GM19351 (cell line): ENCODE measurements around the gene STOX1.
A peak's percentile ranks its signal among the peaks of the same experiment; 100 is the strongest.
"Not testable (repeated sequence)": the region's sequence is repeated elsewhere in the genome, so short reads cannot be mapped to it uniquely, and the experiment has no call there.

Experiments used
- ATAC-seq: cut with Tn5 transposase; IDR thresholded peaks from one replicate; pipeline ENCODE4 v1.9.1; 2021; ENCODE audit warnings: mild to moderate bottlenecking, moderate library complexity; ENCODE audit not compliant: unreplicated experiment

The STOX1 gene, protein sequence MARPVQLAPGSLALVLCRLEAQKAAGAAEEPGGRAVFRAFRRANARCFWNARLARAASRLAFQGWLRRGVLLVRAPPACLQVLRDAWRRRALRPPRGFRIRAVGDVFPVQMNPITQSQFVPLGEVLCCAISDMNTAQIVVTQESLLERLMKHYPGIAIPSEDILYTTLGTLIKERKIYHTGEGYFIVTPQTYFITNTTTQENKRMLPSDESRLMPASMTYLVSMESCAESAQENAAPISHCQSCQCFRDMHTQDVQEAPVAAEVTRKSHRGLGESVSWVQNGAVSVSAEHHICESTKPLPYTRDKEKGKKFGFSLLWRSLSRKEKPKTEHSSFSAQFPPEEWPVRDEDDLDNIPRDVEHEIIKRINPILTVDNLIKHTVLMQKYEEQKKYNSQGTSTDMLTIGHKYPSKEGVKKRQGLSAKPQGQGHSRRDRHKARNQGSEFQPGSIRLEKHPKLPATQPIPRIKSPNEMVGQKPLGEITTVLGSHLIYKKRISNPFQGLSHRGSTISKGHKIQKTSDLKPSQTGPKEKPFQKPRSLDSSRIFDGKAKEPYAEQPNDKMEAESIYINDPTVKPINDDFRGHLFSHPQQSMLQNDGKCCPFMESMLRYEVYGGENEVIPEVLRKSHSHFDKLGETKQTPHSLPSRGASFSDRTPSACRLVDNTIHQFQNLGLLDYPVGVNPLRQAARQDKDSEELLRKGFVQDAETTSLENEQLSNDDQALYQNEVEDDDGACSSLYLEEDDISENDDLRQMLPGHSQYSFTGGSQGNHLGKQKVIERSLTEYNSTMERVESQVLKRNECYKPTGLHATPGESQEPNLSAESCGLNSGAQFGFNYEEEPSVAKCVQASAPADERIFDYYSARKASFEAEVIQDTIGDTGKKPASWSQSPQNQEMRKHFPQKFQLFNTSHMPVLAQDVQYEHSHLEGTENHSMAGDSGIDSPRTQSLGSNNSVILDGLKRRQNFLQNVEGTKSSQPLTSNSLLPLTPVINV

DNA sequence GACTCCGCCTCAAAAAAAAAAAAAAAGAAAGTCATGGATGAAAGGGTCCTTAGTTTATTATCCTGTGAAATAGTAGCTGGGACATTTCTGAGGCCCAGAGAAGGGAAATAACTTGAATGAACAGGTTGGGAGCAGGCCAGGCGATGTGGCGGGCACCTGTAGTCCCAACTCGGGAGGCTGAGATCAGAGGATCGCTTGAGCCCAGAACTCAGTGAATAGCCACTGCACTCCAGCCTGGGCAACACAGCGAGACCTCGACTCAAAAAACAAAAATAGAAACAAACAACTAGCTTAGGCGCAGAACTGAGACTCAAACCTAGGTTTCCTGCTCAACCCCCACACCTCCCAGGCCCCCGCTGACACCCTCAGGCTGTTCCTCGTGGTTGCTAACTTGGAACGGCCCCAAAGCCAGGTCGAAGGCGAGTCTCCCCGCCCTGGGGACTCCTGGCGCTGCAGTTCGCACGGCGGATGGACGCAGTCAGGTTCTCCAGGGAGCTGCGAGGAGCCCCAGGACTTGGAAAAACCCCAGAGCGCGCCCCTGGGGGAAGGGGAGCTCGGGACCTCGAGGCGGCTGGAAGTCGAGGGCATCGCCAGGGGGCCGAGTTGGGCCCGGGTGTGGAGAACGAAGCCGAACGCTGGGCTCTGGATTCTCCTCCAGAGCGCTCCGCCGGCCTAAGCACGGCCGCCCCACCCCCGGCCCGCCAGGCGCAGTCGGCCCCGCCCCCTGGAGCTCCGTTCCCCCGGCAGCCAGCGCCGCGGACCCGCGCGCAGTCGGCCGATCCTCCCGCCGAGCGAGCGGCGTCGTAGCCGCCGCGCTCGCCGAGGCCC is at the start of gene STOX1:
STOX1 (plus strand) TSS at position 768 of the 828 bp plus-strand sequence. CDS start 93 bp downstream, outside the sequence.
- ATAC-seq = peak; percentile 74

DNA sequence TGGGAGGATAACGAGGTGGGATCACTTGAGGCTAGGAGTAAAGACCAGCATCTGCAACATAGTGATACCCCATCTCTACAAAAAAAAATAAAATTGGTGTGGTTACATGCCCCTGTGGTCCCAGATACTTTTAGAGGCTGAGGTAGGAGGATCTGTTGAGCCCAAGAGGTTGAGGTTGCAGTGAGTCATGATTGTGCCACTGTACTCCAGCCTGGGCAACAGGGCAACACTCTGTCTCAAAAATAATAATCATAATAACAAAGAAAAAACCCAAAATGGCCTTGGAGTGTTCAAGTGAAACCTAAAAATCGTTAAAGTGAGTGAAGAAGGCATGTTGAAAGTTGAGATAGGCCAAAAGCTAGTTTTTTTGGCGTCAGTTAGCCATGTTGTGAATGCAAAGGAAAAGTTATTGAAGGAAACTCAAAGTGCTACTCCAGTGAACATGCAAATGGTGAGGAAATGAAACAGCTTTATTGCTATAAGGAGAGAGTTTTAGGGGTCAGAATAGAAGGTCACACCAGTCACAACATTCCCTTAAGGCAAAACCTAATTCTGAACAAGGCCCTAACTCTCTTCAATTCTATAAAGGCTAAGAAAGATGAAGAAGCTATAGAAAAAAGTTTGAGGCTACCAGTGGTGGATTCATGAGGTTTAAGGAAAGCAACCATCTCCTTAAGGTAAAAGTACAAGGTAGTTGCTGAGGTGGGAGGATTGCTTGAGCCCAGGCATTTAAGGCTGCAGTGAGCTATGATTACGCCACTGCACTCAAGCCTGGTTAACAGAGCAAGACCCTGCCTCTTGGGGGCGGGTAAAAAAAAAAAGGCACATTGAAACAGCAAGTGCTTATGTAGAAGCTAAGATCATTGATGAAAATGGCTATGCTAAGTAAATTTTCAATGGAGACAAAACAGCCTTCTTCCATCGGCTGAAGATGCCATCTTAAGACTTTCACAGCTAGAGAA is 45.4 kb upstream of the STOX1 start:
- no peak for ATAC-seq

DNA sequence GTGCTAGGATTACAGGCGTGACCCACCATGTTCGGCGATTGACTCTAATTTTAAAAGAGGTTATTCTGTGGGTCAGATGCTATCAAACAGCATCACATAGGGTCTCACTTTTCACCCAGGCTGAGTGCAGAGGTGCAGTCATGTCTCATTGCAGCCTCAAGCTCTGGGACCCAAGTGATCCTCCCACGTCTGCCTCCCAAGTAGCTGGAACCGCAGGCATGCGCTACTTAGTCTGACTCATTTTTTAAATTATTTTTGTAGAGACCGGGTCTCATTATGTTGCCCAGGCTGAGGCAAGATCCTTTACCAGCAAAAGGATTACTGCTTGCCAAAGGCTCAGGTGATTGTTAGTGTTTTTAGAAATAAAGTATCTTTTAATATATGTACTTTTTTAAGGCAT is 42.9 kb upstream of the STOX1 start:
- ATAC-seq = no peak

DNA sequence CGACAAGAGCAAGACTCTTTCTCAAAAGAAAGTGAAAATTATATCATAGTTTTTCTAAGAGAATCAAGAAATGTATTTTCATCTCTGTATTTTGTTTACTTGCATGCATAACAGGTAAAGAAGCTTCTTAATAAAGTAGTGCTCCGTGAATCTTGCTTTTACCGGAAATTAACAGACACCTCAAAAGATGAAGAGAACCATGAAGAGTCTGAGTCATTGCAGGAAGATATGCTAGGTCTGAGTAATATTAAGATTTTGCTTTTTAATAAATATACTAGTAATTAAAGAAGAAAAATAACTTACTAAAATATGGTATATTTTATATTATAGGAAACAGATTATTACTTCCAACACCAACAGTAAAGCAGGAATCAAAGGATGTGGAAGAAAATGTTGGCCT is 39.5 kb upstream of the STOX1 start:
- ATAC-seq = no peak

DNA sequence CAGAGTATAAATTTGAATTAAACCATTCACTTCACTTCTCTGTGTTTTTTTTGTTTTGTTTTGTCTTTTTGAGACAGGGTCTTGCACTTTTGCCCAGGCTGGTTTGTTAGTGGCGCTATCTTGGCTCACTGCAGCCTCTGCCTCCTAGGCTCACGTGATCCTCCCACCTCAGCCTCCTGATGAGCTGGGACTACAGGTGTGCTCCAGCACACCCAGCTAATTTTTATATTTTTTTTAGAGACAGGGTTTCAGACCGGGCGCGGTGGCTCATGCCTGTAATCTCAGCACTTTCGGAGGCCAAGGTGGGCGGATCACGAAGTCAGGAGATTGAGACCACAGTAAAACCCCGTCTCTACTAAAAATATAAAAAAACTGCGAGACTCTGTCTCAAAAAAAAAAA is 36.9 kb upstream of the STOX1 start:
- ATAC-seq = no peak

DNA sequence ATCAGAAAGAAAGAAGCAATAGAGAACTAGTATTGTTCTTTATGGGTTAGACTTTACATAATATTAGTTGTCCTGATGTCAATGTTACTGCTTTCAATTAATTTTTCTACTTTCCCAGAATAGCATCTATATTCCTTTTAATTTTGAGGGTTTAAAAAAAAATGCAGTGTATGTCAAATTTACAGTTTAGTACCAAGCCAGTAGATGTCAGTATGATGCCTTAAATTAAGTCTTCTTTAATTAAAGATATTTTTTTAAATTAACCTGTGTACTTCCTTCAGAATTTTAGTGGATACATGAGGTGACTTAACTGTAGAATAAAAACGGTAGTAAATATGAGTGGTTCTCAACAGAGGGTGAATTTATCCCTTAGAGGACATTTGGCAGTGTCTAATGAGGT is 35.2 kb upstream of the STOX1 start:
- no peak for ATAC-seq

DNA sequence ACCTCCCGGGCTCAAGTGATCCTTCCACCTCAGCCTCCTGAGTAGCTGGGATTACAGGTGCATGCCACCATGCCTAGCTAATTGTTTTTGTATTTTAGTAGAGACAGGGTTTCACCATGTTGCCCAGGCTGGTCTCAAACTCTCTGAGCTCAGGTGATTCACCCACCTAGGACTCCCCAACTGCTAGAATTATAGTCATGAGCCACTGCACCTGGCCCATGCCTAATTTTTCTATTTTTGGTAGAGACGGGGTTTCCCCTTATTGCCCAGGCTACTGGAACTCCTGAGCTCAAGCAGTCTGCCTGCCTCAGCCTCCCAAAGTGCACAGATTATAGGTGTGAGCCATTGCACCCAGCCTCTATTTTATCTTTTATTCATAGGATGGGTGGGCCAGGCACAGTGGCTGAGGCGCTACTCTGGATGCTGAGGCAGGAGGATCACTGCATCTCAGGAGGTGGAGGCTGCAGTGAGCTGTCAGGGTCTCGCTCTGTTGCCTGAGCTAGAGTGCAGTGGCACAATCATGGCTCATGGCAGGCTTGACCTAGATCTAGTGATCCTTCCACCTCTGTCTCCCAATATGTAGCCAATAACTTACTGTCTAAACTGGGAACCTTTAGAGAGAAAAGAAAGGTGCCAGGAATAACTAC is 31.3 kb upstream of the STOX1 start:
- no peak for ATAC-seq

DNA sequence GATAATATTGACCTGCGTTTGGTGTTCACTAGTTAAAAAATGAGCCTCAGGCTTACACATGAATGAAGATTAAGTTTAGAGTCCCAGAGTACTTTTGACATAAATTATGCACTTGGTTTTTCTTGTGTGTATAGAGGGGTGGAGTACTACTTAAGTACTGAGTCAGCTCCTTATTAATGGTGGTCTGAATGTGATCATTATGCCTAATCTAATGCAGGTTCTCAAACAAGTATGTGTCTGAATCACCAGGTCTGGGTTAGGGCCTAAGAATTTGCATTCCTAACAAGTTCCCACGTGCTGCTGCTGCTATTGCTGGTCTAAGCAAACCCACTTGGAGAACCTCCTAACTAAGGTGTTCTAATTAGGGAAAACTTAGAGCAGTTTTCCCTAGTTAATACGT is 30.7 kb upstream of the STOX1 start:
- no peak for ATAC-seq

DNA sequence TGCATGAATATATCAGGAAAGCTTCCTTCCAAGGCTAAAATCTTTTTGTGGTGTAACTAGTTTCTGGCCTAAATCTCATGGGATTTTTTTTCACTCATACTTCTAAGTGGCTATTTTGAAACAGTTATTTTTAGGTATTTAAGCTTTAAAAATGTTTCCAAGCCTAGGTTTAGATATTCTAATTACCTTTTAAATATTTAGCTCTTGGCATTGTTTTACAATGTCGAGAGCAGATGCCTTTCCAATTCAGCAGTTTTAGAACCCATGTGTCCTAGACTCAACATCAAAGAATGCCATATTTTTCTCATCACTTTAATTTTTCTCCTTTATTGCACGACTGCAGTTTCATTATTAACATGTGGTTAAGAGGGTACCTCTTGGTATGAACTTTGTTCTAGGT is 27.1 kb upstream of the STOX1 start:
- ATAC-seq = no peak

DNA sequence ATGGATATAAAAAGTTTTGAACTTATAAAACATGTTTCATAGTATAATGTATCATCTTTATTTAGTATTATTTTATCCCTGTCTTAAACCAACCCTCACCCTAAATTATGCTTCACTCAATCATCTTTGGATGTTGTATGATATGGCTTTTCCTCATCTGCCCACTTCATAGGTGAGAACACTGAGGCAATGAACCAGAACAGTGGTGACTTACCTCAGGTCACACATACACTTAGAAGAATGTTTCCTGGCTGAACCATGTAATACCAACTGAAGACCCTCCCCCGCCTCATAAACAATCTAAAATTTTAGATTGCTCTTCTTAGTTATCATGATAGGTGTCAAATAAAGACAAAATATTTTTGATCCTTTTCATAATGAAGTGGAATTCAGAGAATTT is 22.6 kb upstream of the STOX1 start:
- ATAC-seq = no peak

DNA sequence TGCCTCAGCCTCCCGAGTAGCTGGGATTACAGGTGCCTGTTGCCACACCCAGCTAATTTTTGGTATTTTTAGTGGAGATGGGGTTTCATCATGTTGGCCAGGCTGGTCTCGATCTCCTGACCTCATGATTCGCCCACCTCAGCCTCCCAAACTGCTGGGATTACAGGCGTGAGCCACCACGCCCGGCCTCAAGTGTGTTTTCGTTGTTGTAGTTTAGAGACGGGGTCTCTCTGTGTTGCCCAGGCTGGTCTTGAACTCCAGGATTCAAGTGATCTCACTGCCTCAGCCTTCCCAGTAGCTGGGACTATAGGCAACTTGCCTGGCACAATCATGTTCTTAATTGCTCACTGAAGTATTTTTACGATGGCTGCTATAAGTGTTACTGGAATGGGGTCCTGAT is 16.5 kb upstream of the STOX1 start:
- not testable (repeated sequence) for ATAC-seq

DNA sequence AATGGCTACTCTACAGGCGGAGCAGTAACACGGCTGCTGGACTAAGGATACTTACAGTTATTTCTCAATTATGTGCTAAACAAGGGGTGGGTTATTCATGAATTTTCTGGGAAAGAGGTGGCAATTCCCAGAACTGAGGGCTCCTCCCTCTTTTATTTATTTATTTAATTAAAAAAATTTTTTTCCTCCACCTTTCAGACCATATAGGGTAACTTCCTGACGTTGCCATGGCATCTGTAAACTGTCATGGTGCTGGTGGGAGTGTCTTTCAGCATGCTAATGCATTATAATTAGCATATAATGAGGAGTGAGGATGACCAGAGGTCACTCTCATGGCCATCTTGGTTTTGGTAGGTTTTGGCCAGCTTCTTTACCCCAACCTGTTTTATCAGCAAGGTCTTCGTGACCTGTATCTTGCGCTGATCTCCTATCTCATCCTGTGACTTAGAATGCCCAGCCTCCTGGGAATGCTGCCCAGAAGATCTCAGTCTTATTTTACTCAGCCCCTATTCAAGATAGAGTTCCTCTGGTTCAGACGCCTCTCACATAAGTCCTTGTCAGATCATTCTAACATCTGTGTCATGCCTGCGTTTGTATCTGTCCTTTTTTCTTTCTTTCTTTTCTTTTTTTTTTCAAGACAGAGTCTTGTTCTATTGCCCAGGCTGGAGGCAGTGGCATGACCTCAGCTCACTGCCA is 15.9 kb upstream of the STOX1 start:
- ATAC-seq = no peak

DNA sequence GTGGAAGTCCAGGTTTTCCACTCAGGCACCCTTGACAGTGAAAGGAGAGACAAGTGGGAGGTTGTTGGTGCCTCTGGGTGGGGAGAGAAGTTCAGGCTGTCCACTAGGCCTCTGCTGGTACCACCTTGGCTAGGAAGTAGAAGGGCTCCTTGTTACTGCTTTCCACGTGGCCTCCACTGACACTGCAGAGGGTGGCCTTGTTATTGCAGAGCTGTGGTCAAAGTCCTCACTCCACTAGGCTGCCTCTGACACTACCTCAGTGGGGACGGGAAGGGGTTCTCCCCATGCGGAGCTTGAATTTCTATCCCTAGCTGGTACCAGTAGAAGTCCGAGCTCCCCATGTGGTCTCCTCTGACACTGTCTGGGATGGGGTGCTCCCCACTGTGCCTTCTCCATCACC is 14.9 kb upstream of the STOX1 start:
- ATAC-seq = no peak

DNA sequence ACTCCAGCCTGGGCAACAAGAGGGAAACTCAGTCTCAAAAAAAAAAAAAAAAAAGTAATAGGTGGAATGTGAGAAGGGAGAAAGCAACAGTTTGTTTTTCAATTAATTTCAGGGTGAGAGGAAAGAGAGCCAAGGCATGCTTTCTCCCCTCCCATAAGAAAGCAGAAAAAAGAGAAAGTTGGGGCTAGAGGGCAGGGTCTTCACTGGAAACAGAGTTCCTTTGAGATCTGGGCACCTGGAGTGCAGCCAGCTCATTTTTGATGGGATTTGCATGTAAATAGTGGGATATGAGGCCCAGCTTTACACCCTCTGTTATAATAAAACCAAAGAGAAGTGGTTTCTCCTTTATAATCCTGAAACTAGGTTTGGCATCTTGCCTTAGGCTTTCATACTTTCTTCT is 13.8 kb upstream of the STOX1 start:
- no peak for ATAC-seq

DNA sequence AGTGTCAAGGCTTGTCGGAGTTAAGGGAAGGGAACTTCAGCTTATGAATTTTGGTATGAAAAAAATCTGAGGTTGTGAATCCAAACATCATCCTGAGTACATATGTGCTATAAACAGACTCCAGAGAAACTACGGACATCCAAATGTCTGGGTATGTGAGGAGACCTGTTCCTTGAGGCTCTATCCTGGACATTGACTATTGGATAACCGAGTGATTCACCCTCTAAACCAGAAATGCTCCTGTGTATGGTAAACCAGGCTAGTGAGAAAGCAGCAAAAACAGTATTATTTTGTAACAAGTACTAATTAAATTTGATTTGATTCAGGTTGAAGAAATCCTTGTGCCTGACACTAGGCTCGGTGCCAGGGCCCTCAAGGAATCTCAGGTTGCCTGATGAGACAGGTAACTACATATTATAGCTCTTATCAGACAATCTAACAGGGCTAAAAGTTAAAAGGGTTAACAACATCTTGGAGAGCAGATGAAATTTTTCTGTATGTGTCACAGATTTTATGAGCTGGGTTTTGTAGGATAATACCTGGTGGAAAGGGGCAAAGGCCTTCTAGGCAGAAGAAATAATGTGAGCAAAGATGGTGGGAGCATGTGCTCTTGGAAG is 10.4 kb upstream of the STOX1 start:
- ATAC-seq = no peak

DNA sequence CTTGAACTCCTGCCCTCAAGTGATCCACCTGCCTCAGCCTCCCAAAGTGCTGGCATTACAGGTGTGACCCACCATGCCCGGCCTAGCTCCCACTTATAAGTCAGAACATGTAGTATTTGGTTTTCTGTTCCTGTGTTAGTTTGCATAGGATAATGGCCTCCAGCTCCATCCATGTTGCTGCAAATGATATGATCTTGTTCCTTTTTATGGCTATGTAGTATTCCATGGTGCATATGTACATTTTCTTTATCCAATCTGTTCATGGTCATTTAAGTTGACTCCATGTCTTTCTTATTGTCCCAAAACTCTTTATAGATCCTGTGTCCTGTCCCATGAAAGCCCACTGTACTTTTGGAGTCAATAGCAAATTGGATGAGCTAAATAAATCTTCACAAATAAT is 7.0 kb upstream of the STOX1 start:
- ATAC-seq = not testable (repeated sequence)

DNA sequence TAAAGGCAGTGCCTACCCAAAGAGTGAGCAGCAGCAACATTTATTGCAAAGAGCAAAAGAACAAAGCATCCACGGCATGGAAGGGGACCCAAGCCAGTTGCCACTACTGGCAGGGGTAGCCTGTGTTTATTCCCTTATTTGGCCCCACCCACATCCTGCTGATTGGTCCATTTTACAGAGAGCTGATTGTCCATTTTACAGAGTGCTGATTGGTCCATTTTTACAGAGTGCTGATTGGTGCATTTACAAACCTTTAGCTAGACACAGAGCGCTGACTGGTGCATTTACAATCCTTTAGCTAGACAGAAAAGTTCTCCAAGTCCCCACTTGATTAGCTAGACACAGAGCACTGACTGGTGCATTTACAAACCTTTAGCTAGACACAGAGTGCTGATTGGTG is 4.7 kb upstream of the STOX1 start:
- not testable (repeated sequence) for ATAC-seq

DNA sequence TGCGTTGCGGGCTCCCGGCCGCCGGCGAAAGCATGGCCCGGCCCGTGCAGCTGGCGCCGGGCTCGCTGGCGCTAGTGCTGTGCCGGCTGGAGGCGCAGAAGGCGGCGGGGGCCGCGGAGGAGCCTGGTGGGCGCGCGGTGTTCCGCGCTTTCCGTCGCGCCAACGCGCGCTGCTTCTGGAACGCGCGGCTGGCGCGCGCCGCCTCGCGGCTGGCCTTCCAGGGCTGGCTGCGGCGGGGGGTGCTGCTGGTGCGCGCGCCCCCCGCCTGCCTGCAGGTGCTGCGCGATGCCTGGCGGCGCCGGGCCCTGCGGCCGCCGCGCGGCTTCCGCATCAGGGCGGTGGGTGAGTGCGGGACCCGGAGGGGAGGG is 245 bp downstream of the STOX1 start:
- peak; percentile 48 for ATAC-seq
